G401 (cell line): ENCODE measurements around the gene MAPK13. TPM values are rescaled to one million over a fixed set of nuclear protein-coding genes. Genes with fewer than 3 reads are reported as not detected.

Experiments used
- total RNA-seq: library from RNA; depleted of rRNA; stranded (reverse); fragments of >200 nt; shearing (Covaris generic); gene quantifications from 2 replicates; pipeline ENCODE4 v1.2.3, GENCODE V29; 2014; rRNA removed

Gene MAPK13
- total RNA-seq, 1 experiment from 2014 or later: 0.07 TPM

Other genes with a start within 250 kb of the MAPK13 start
- 28.9 and 39.9 TPM in 2 replicates for gene SRPK1, start 209.4 kb upstream of the MAPK13 start, total RNA-seq
- not detected in 2 replicates for gene SLC26A8, start 105.9 kb upstream of the MAPK13 start, total RNA-seq
- 29.5 and 32.9 TPM in 2 replicates for gene MAPK14, start 102.7 kb upstream of the MAPK13 start, total RNA-seq
- 11.8 and 13.9 TPM in 2 replicates for gene BRPF3, start 66.2 kb downstream of the MAPK13 start, total RNA-seq
- gene PNPLA1, start 139.5 kb downstream of the MAPK13 start, total RNA-seq: not detected in 2 replicates
- not detected in 2 replicates for gene BNIP5, start 206.4 kb downstream of the MAPK13 start, total RNA-seq